WTC11 (cell line): ENCODE measurements around the gene ATP2B1. TPM values are rescaled to one million over a fixed set of nuclear protein-coding genes. Genes with fewer than 3 reads are reported as not detected.

Experiments used
- ATAC-seq: fragments of 200-7000 bp; cut with Tn5 transposase; 2 replicates; pipeline ENCODE4 v1.10.0; 2021; ENCODE audit warnings: mild to moderate bottlenecking, moderate library complexity
- CTCF ChIA-PET: fragments of 300-600 bp; sonication (Branson Sonifier 250); formaldehyde crosslinking; loops from one replicate; lab custom pipeline; 2021; ENCODE audit warnings: antibody characterized with exemption; lab: Charles Lee
- POLR2A ChIA-PET: fragments of 350-600 bp; sonication (Branson Sonifier 250); formaldehyde crosslinking; loops from one replicate; lab custom pipeline; 2021; ENCODE audit warnings: antibody characterized with exemption; lab: Charles Lee
- DNase-seq: peaks from one replicate; pipeline ENCODE4 v3.0.0; 2021; ENCODE audit warnings: low spot score
- H3K27ac Mint-ChIP-seq: 2 replicates; pipeline ENCODE4 v1.8.0; 2021; ENCODE audit warnings: mixed read lengths
- H3K27me3 Mint-ChIP-seq: 2 replicates; pipeline ENCODE4 v1.8.0; 2021; ENCODE audit warnings: low read depth, mild to moderate bottlenecking, moderate library complexity, mixed read lengths
- H3K36me3 Mint-ChIP-seq: 2 replicates; pipeline ENCODE4 v1.8.0; 2021; ENCODE audit warnings: mixed read lengths
- H3K4me1 Mint-ChIP-seq: 2 replicates; pipeline ENCODE4 v1.8.0; 2022; ENCODE audit warnings: mixed read lengths
- H3K4me3 Mint-ChIP-seq: 2 replicates; pipeline ENCODE4 v1.8.0; 2021; ENCODE audit warnings: mild to moderate bottlenecking, moderate library complexity, mixed read lengths
- H3K9me3 Mint-ChIP-seq: 2 replicates; pipeline ENCODE4 v1.8.0; 2021; ENCODE audit warnings: mixed read lengths
- ATF1 ChIP-seq: sonication (generic); formaldehyde crosslinking; IDR thresholded peaks from 2 replicates; pipeline ENCODE4 v1.8.1; 2023; ENCODE audit warnings: mild to moderate bottlenecking, moderate library complexity, missing genetic modification reagents
- ETV6 ChIP-seq: sonication (generic); formaldehyde crosslinking; IDR thresholded peaks from 2 replicates; pipeline ENCODE4 v1.8.1; 2022; ENCODE audit warnings: mild to moderate bottlenecking, missing genetic modification reagents
- FOXK1 ChIP-seq: sonication (generic); formaldehyde crosslinking; IDR thresholded peaks from 2 replicates; pipeline ENCODE4 v1.8.0; 2022; ENCODE audit warnings: mild to moderate bottlenecking, moderate library complexity, missing genetic modification reagents
- GABPB1 ChIP-seq: sonication (generic); formaldehyde crosslinking; IDR thresholded peaks from 2 replicates; pipeline ENCODE4 v1.8.1; 2023; ENCODE audit warnings: mild to moderate bottlenecking, missing genetic modification reagents
- JUN ChIP-seq: sonication (generic); formaldehyde crosslinking; IDR thresholded peaks from 2 replicates; pipeline ENCODE4 v1.8.0; 2023; ENCODE audit warnings: mild to moderate bottlenecking, missing genetic modification reagents
- NFATC4 ChIP-seq: fragments of 250-450 bp; sonication (Bioruptor Pico); IDR thresholded peaks from 2 replicates; pipeline ENCODE4 v1.9.0; 2021; ENCODE audit warnings: mild to moderate bottlenecking
- NFYB ChIP-seq: sonication (generic); formaldehyde crosslinking; conservative IDR thresholded peaks from 2 replicates; pipeline ENCODE4 v1.8.0; 2022; ENCODE audit warnings: low read depth, missing genetic modification reagents
- RELA ChIP-seq: sonication (generic); formaldehyde crosslinking; IDR thresholded peaks from 2 replicates; pipeline ENCODE4 v1.8.1; 2022; ENCODE audit warnings: missing genetic modification reagents, mild to moderate bottlenecking, borderline replicate concordance
- RORB ChIP-seq: fragments of 250-450 bp; sonication (Bioruptor Pico); IDR thresholded peaks from 2 replicates; pipeline ENCODE4 v1.9.0; 2021; ENCODE audit warnings: mild to moderate bottlenecking
- SMAD3 ChIP-seq: sonication (generic); formaldehyde crosslinking; IDR thresholded peaks from 2 replicates; pipeline ENCODE4 v1.8.0; 2022; ENCODE audit warnings: missing genetic modification reagents, mild to moderate bottlenecking, borderline replicate concordance
- SOX15 ChIP-seq: fragments of 250-450 bp; sonication (Bioruptor Pico); IDR thresholded peaks from 2 replicates; pipeline ENCODE4 v1.9.0; 2021; ENCODE audit warnings: mild to moderate bottlenecking
- TEAD4 ChIP-seq: sonication (generic); formaldehyde crosslinking; IDR thresholded peaks from 2 replicates; pipeline ENCODE4 v1.8.0; 2022; ENCODE audit warnings: mild to moderate bottlenecking, missing genetic modification reagents
- ZNF138 ChIP-seq: sonication (generic); formaldehyde crosslinking; conservative IDR thresholded peaks from 2 replicates; pipeline ENCODE4 v1.8.1; 2022; ENCODE audit warnings: mild to moderate bottlenecking, moderate library complexity, missing genetic modification reagents
- ZNF263 ChIP-seq: sonication (generic); formaldehyde crosslinking; IDR thresholded peaks from 2 replicates; pipeline ENCODE4 v1.8.1; 2022; ENCODE audit warnings: low read depth, mild to moderate bottlenecking, moderate library complexity, missing genetic modification reagents
- ZNF396 ChIP-seq: fragments of 250-450 bp; sonication (Bioruptor Pico); IDR thresholded peaks from 2 replicates; pipeline ENCODE4 v1.8.0; 2021; ENCODE audit warnings: mild to moderate bottlenecking, moderate library complexity, borderline replicate concordance
- total RNA-seq: library from RNA; stranded (reverse); gene quantifications from 3 replicates; pipeline ENCODE4 v1.2.3, GENCODE V29; 2021
- TF ChIP-seq, protein P1 (sequence below): sonication (generic); formaldehyde crosslinking; IDR thresholded peaks from 2 replicates; pipeline ENCODE4 v1.8.1; 2022; ENCODE audit warnings: mild to moderate bottlenecking, moderate library complexity, missing genetic modification reagents
- TF ChIP-seq, protein P2 (sequence below): sonication (generic); formaldehyde crosslinking; IDR thresholded peaks from 2 replicates; pipeline ENCODE4 v1.8.1; 2023; ENCODE audit warnings: mild to moderate bottlenecking, missing genetic modification reagents, moderate library complexity
- TF ChIP-seq, protein P3 (sequence below): sonication (generic); formaldehyde crosslinking; IDR thresholded peaks from 2 replicates; pipeline ENCODE4 v1.8.1; 2022; ENCODE audit warnings: missing genetic modification reagents, borderline replicate concordance
- TF ChIP-seq, protein P4 (sequence below): sonication (generic); formaldehyde crosslinking; IDR thresholded peaks from 2 replicates; pipeline ENCODE4 v1.8.0; 2022; ENCODE audit warnings: mild to moderate bottlenecking, missing genetic modification reagents
- TF ChIP-seq, protein P5 (sequence below): sonication (generic); formaldehyde crosslinking; IDR thresholded peaks from 2 replicates; pipeline ENCODE4 v1.8.1; 2022; ENCODE audit warnings: mild to moderate bottlenecking, missing genetic modification reagents, moderate library complexity, borderline replicate concordance
- TF ChIP-seq, protein P6 (sequence below): sonication (generic); formaldehyde crosslinking; IDR thresholded peaks from 2 replicates; pipeline ENCODE4 v1.8.0; 2022; ENCODE audit warnings: mild to moderate bottlenecking, missing genetic modification reagents
- TF ChIP-seq, protein P7 (sequence below): fragments of 250-450 bp; sonication (Bioruptor Pico); IDR thresholded peaks from 2 replicates; pipeline ENCODE4 v1.8.0; 2021; ENCODE audit warnings: mild to moderate bottlenecking
- TF ChIP-seq, protein P8 (sequence below): sonication (generic); formaldehyde crosslinking; IDR thresholded peaks from 2 replicates; pipeline ENCODE4 v1.8.1; 2023; ENCODE audit warnings: mild to moderate bottlenecking, missing genetic modification reagents, moderate library complexity

ATP2B1 gene
- total RNA-seq, 1 experiment from 2014 or later, result 31.7 TPM

DNA sequence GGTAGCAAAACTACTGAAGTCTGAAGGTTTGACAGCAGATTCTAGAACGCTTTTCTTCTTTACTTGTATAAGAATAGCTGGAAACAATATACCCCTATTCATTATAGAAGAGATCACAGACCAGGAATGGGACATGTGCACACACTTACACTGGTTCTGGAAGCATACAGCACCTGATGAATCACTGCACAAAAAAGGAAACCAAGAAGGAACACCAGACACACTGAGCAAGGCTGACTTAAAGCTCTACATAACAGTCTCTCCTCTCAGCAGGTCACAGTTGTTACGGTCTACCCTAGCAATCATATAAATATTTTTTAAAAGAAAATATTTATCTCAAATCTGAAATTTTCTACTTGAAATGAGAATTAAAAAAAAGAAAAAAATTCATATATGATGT lies 13.5 kb downstream of the ATP2B1 start (continued):
- TF ChIP-seq ZNF263 (CRISPR knock-in tag) (no peak), GABPB1 (CRISPR knock-in tag) (no peak), JUN (CRISPR knock-in tag) (no peak), TEAD4 (no peak), RELA (no peak), ATF1 (CRISPR knock-in tag) (no peak)
- TF ChIP-seq, protein P1, sequence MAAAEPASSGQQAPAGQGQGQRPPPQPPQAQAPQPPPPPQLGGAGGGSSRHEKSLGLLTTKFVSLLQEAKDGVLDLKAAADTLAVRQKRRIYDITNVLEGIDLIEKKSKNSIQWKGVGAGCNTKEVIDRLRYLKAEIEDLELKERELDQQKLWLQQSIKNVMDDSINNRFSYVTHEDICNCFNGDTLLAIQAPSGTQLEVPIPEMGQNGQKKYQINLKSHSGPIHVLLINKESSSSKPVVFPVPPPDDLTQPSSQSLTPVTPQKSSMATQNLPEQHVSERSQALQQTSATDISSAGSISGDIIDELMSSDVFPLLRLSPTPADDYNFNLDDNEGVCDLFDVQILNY (CRISPR knock-in tag), result no peak
- TF ChIP-seq, protein P2, sequence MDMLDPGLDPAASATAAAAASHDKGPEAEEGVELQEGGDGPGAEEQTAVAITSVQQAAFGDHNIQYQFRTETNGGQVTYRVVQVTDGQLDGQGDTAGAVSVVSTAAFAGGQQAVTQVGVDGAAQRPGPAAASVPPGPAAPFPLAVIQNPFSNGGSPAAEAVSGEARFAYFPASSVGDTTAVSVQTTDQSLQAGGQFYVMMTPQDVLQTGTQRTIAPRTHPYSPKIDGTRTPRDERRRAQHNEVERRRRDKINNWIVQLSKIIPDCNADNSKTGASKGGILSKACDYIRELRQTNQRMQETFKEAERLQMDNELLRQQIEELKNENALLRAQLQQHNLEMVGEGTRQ (CRISPR knock-in tag), result no peak
- TF ChIP-seq, protein P3, sequence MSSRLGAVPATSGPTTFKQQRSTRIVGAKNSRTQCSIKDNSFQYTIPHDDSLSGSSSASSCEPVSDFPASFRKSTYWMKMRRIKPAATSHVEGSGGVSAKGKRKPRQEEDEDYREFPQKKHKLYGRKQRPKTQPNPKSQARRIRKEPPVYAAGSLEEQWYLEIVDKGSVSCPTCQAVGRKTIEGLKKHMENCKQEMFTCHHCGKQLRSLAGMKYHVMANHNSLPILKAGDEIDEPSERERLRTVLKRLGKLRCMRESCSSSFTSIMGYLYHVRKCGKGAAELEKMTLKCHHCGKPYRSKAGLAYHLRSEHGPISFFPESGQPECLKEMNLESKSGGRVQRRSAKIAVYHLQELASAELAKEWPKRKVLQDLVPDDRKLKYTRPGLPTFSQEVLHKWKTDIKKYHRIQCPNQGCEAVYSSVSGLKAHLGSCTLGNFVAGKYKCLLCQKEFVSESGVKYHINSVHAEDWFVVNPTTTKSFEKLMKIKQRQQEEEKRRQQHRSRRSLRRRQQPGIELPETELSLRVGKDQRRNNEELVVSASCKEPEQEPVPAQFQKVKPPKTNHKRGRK (CRISPR knock-in tag), result no peak
- TF ChIP-seq, protein P4, sequence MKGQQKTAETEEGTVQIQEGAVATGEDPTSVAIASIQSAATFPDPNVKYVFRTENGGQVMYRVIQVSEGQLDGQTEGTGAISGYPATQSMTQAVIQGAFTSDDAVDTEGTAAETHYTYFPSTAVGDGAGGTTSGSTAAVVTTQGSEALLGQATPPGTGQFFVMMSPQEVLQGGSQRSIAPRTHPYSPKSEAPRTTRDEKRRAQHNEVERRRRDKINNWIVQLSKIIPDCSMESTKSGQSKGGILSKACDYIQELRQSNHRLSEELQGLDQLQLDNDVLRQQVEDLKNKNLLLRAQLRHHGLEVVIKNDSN (CRISPR knock-in tag), result no peak

DNA sequence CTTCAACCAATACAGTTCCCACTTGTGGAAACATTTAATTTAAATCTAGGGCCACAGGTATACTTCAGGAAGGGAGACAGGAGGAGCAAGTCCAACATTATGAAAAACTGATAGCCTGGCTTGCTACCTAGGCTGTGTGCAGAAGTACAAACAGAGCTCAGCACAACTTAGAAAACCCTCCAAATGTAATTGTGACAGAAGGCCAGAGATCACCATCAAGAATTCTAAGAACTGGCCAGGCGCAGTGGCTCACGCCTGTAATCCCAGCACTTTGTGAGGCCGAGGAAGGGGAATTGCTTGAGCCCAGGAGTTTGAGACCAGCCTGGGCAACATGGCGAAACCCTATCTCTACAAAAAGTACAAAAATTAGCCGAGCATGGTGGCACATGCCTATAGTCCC lies 14.1 kb downstream of the ATP2B1 start:
- Mint-ChIP-seq H3K36me3 (no peaks in the 10 kb centered on the region), H3K27ac (no peak overlapping the region), H3K4me3 (no peak overlapping the region), H3K9me3 (no peaks in the 10 kb centered on the region), H3K27me3 (no peaks in the 10 kb centered on the region), H3K4me1 (peaks cover 31% of the 10 kb centered on the region)
- CTCF ChIA-PET, result no interaction called here
- DNase-seq, result no peak
- POLR2A ChIA-PET, result no interaction called here
- TF ChIP-seq GABPB1 (CRISPR knock-in tag), result no peak
- no peak for TF ChIP-seq RORB (CRISPR knock-in tag)
- TF ChIP-seq ZNF138 (CRISPR knock-in tag), result no peak
- no peak for TF ChIP-seq SMAD3 (CRISPR knock-in tag)
- TF ChIP-seq ZNF396 (CRISPR knock-in tag), result no peak
- TF ChIP-seq, protein P5, sequence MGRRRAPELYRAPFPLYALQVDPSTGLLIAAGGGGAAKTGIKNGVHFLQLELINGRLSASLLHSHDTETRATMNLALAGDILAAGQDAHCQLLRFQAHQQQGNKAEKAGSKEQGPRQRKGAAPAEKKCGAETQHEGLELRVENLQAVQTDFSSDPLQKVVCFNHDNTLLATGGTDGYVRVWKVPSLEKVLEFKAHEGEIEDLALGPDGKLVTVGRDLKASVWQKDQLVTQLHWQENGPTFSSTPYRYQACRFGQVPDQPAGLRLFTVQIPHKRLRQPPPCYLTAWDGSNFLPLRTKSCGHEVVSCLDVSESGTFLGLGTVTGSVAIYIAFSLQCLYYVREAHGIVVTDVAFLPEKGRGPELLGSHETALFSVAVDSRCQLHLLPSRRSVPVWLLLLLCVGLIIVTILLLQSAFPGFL (CRISPR knock-in tag), result no peak
- TF ChIP-seq, protein P6, sequence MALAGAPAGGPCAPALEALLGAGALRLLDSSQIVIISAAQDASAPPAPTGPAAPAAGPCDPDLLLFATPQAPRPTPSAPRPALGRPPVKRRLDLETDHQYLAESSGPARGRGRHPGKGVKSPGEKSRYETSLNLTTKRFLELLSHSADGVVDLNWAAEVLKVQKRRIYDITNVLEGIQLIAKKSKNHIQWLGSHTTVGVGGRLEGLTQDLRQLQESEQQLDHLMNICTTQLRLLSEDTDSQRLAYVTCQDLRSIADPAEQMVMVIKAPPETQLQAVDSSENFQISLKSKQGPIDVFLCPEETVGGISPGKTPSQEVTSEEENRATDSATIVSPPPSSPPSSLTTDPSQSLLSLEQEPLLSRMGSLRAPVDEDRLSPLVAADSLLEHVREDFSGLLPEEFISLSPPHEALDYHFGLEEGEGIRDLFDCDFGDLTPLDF (CRISPR knock-in tag), result no peak
- TF ChIP-seq ETV6 (CRISPR knock-in tag), result no peak
- TF ChIP-seq, protein P7, sequence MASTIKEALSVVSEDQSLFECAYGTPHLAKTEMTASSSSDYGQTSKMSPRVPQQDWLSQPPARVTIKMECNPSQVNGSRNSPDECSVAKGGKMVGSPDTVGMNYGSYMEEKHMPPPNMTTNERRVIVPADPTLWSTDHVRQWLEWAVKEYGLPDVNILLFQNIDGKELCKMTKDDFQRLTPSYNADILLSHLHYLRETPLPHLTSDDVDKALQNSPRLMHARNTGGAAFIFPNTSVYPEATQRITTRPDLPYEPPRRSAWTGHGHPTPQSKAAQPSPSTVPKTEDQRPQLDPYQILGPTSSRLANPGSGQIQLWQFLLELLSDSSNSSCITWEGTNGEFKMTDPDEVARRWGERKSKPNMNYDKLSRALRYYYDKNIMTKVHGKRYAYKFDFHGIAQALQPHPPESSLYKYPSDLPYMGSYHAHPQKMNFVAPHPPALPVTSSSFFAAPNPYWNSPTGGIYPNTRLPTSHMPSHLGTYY, result no peak
- TF ChIP-seq SOX15 (CRISPR knock-in tag), result no peak
- TF ChIP-seq, protein P8, sequence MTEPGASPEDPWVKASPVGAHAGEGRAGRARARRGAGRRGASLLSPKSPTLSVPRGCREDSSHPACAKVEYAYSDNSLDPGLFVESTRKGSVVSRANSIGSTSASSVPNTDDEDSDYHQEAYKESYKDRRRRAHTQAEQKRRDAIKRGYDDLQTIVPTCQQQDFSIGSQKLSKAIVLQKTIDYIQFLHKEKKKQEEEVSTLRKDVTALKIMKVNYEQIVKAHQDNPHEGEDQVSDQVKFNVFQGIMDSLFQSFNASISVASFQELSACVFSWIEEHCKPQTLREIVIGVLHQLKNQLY, result no peak
- no peak for TF ChIP-seq ZNF263 (CRISPR knock-in tag)
- TF ChIP-seq NFYB, result no peak
- no peak for TF ChIP-seq NFATC4 (CRISPR knock-in tag)
- no peak for TF ChIP-seq FOXK1 (CRISPR knock-in tag)
- ATAC-seq, result no peak
